Brain pericyte (primary cell): ENCODE results near the gene ERP27.

ENCODE experiments used
- DNase-seq: peaks from one replicate; pipeline ENCODE4 v3.0.0-alpha.2; 2012; ENCODE audit warnings: low read depth, low spot score

The ERP27 gene

DNA sequence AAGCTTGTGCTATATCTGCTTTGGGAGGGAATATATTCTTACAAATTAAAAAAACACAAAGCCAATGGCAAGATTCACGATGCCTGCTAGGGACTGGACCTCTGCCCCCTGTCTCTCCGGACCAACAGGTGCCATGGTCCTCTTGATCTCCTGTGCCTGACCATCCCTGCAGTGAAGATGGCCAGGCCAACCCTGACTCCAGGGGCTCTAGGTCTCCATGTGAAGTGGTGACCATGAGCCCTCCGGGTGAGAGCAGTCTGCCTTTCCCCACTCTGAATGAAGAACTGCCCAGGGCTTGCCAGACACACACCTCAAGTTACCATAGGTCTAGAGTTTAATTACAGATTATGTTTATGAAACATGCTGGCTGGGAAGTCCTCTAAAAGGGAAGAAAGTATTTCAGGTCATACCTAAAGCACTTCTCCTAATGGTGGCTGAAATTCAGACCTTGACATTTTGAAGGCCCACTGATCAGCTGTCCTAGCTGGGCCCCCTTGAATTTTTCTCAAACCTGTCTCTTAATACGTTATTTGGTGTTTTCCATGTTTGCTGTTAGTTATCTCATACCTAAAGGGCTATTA lies 21.7 kb upstream of the ERP27 start:
- no peak for DNase-seq

DNA sequence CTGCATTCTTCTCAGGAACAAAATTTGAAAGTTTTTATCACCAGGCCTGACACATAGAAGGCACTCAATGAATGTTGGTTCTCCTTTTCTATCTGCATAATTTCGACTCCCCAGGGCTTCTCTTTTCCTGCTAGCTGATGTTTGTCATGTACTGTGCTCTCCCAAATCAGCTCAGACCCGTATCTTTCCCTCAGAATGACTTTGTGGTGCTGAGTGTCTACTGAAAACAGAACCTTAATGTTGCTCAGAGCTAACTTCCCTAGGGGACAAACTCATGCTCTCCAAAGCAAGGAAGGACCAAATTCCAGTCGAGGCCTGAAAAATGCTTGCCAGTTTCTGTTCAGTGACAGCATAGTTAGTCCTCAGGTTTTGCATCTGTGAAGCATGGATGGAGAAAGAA lies 21.1 kb upstream of the ERP27 start:
- DNase-seq, result no peak

DNA sequence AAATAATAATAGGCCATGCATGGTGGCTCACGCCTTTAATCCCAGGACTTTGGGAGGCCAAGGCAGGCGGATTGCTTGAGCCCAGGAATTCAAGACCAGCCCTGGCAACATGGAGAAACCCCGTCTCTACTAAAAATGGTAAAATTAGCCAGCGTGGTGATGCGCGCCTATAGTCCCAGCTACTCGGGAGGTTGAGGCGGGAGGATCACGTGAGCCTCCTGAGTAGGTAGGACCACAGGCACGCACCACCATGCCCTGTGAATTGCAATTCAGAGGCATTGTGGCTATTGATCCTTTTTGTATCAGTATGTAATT lies 20.7 kb upstream of the ERP27 start:
- DNase-seq, result no peak

DNA sequence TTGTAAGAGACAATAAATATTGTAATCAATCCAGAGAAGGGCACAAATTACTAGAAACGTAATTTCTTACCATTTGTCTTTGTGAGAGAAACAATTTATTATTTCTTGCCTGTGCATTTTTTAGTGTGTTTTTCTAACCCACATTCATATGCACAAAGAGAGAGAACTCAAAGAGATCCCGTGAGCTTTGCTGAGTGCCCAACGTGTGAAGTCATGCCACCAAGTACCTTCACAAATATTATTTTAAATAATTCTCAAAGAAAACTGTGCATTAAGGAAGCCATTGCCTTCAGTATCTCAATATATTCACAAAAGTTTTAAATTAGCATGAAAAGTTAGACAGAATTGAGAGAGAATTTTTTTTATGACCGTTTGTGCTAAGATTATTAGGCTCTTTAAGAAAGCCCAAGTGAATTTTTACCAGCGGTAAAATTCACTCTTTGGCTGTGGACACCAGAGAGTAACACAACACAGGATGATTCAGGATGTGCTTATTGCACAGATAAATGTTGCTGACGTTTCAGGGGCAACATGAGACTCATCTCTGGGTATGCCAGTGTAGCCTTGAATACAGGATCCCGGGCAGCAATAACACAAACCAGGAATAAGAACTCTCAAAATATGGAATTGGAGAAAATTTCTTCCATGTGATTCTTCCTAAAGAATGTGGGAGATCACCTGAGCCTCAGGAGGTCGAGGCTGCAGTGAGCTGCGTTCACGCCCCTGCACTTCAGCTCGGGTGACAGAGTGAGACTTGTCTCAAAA lies 20.2 kb upstream of the ERP27 start:
- no peak for DNase-seq

DNA sequence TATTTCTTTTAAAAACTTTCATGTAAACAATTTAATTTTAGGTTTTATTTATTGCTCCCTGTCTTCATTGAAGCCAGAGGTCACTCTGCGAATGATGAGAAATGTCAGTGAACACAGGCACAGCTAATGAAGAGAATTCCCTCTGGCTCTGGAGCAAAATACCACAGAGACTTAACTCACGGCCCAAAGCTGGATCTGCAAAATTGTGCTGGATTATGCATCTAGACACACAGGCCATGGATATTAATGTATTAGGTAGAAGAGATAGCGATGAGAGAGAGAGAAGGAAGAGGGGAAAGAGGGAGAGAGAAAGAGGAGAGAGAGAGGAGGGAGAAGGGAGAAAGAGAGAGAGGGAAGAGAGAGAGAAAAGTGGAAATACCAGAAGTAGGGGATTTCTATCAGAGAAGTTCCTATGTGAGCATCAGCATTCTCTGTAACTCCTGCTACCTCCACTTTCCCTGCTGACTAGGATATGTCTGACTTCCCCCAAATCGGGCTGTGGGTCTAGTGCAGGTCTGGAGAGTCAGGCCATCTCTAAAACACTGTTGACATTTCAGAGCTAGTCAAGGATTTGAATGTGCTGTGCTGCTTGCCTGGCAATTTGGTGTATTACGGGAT lies 19.3 kb upstream of the ERP27 start:
- no peak for DNase-seq

DNA sequence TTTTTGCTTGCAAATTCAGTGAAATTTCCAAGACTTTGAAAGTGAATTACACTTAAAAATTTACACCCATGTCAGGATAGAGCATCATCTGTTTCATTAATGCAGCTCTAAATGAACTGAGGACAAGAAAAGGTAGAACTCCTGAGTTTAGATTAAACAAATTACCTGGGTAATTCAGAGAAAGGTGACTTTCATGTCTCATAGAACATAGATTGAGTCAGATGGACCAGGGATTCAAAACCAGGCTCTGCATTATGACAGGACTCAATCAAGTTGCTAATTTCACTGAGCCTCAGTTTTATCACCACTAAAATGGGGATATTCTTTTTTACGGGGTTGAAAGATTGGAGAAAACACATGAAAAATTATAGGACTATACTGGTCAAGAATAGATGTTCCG lies 18.6 kb upstream of the ERP27 start:
- no peak for DNase-seq

DNA sequence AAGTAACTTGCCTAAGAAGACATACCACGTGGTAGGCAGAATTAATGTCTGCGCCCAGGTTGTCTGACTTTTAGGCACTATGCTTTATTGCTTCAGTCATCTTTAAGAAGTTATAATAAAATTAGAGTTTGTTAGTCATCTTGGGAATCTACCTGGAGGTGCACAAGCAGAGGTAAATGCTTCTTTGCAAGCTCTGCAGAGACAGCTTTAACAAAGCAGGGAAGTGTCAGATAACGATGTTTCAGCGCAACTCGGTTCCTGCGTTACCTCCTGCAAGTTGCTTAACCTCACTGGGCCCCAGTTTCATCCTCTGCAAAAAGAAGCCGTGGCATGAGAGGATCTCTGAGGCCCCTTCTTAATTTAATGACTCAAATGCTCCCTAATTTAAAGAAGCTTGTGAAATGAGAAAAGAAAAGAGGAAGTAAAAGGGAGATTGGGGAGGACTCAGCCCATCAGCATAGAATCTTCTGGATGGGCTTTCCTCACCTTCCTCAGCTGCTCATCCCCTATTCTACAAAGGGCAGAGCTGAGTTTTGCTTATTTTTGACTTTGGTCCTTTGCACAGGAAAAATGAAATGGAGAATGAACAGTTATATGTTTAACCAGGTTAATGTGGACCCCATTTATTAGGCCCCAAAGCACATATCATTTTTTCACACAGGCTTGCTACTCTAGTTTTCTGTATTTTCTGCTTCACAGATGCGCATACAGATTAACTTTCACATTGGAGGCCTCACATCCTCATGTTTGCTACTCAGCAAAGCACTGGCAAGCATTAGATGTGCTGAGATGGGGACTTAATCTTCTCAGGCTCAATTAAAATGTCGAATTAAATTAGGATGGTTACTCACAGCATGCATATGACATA lies 17.9 kb upstream of the ERP27 start:
- DNase-seq, result no peak

DNA sequence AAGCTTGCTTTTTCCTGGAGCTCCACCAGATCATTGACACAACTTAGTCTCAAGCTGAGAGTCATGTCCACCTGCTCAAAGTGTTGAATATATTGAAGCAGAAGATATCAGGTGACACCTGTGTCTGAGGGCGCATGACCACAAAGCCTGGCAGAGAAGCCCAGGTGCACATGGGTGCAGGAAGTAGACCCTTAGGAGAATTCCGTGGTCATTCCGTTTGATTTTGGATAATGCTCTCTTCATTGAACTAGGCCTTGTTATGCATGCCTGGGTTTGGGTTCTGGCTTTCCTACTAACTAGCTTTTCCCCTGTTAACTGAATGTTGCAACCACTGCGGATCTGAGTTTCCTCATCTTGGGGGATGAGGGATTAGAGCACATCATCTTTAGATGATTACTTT lies 15.9 kb upstream of the ERP27 start:
- DNase-seq, result no peak

DNA sequence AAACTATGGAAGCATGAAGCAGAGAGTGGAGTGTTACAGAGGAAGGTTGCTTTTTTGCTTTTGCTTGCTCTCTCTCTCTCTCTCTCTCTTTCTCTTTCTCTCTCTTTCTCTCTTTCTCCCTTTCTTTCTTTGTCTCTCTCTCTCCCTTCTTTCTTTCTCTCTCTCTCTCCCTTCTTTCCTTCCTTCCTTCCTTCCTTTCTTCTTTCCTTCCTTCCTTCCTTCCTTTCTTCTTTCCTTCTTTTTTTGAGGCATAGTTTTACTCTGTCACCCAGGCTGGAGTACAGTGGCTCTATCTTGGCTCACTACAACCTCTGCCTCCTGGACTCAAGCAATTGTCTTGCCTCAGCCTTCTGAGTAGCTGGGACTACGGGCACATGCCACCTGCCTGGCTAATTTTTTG lies 15.4 kb upstream of the ERP27 start:
- DNase-seq, result no peak

DNA sequence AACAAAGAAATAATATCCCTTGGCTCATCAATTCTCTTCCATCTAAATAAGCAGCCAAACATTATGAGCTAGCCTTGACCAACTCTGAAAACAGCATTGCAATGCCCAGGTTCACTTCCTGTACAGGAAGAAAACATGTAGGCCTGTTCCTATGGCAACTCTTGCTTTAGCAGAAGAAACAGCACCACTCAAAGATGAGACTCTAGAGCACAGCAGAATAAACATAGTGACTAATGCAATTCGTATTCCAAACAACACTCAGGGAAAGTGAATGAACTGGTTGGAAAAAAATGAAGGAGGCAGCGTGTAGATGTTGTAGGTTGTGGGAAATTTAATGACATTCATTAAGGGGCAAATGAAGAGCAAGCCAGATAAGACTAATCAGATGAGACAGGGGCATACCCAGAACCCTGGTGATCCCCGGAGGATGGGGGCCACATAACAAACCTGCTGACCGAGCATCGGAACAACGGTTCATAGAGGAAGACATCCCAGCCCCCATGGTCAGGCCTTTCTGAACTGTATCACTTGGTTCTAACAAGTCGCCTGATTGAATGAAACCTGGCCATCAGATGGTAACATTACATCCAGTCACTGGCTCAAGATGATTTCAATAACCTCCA lies 14.1 kb upstream of the ERP27 start:
- DNase-seq, result peak; percentile 73

DNA sequence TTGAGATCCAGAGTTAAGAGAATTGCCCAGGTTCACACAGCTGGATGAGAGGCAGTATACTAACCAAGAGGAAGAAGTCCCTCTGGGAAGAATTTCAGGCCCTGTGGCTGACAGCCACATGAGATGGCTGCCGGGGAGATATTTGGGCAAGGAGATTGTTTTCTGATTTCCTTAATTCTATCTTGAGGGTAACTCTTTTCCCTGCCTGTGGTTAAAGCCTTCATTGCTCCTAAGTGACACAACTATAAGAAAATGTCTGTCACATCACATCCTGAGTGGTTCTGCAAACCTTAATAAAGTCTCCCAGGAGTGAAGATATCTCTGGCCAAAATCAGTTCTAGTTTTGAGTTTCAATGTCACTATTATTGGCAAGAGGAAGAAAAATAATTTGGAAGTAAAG lies 13.5 kb upstream of the ERP27 start:
- DNase-seq, result no peak

DNA sequence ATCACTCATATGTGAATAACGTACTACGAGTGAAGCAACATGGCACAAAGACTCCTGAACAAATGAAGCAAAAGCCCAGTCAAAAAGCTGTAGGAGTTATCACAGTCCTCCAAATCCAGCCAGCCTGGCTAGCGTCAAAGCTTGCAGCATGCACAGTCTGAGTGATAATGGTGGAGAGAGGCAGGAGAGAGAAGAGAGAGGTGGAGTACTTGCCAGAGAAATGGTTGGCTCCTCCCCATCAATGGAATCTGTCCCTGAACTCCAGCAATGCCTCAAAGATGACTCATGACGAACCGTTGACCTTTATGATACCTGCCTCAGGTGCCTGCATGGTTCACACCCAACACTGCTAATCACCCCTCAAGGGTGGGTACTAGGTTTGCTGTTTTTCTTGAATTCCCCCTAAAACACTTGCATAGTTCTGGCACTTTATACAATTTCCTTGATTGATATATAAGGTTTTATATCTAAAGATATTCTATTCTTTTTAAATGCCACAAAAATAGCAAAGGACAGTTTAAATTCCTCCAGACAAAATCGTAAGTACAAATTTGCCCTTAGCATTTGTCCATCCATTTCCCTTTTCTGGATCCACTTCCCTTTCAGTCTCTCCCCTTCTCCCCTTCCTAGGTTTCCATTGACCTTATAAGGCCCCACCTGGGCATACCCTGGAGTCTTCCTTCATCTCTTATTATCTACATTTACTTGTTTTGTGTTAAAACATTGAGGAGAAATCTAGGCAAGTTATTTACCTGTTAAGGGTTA lies 12.8 kb upstream of the ERP27 start:
- no peak for DNase-seq

DNA sequence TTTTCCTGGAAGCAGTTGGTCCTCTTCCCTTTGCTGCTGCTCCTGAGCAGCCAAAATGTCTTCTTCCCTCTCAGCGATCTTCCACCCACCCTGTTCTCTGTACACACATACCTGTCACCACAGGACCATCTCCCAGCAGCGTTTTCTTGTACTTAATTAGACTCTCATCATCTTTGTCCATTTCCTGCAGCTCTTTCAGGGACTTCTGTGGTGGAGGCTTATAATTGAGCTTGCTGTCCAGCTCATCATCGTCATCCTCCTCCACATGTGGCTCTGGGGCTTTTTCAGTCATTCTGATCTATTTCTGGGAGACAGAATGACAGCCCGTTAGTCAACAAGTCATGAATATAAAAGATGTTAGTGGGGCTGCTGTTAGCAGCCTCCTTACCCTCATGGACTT lies 12.1 kb upstream of the ERP27 start:
- no peak for DNase-seq

DNA sequence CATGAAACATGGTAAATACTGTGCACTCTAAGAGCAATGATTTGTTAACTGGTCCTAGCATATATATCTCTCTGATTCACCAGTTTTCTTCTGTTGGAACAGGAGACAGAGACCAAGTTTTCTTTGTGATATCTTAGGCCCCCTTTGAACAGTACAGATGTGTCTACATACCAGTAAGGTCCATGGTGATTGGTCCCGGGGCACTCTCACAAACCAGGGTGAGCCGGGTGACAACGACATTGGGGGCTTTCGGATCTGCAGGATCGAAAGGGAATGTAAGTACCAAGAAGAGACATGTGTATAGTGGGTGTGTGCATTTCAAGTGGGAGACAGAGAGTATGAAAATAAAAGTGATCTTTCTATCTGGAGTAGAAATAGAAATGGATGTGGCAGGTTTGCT lies 11.3 kb upstream of the ERP27 start:
- no peak for DNase-seq

DNA sequence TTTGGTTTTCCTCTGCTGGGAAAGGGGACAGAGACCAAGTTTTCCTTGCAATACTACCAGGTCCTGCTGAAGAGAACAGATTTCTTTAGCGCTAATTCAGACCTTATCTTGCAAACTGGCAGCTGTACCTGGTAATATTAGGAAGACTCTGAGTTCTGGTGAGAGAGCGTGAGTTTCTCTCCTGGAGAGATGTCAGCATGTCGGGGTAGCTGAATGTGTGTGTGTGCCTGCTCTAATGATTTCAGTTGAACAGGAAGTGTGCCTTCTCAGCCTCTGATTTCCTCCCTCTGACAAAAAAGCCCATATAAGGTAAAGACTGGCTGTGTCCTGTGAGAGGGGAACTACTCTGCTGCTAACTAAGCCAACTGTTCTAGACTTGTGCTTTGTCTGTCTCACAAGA lies 10.3 kb upstream of the ERP27 start:
- DNase-seq, result no peak

DNA sequence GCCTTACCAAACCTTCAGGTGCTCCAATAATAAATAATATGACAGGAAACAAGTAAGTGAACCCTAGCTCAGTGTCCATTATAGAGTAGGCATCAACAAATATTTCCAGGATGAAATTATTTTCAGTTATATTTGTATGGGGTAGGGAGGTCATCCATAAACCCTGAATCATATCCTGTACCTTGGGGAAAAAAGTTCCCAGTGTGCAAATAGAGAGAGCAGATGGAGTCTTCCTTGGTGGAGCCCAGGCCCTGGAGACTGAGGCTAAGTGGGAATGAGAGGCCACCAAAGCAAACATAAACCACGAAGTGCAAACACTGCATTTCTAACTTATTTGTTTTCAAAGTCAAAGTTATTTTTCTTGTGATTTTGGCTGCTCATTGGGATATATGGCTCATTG lies 8.5 kb upstream of the ERP27 start:
- no peak for DNase-seq

DNA sequence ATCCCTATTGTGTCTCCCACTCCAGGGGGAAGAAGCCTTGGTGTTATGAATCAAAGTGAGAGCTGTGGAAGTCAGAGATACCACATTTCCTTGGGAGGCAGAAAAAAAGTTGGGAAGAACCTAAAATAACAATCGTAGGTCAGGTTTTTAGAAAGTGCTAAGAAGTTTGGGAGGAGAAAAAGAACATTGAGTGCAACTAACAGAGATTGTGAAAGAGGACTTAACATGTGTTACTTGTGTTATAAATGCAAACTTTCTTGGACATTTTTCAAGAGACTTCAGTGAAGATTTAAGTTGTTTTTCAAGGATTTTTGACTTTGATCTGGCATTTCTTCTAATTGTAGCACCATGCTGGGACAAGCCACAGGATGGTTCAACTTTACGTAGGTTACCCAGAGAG lies 7.8 kb upstream of the ERP27 start:
- no peak for DNase-seq

DNA sequence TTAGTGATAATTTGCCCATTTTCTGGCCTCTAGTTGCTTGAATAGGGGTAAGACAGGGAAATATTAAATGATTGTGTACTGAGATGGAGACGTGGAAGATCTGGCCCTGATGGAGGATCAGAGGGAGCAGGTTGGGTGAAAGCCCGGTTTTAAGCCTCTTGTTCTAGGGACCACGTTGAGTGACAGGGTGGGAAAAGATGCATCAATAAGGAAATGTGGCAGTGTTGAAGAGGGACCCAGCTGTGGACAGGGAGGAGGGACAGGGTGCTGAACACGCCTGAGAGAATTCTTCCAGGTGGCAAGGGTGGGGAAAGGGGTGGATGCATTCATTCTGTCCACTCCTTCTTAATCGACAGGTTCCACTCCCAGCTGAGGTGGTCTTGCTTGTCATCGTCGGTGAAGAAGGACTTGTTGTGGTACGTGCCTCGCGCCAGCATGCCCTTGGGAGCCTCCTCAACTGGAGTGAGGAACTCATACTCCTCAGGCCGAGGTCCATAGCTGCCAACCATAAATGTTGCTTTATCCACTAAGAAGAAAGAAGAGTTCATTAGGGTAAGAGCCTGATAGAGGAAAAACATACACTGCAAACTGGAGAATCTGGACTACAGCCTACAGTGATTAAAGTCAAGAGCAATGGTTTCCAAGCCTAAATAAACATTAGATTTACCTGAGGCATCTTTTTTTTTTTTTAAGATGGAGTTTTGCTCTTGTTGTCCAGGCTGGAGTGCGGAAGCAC lies 4.0 kb upstream of the ERP27 start:
- no peak for DNase-seq

DNA sequence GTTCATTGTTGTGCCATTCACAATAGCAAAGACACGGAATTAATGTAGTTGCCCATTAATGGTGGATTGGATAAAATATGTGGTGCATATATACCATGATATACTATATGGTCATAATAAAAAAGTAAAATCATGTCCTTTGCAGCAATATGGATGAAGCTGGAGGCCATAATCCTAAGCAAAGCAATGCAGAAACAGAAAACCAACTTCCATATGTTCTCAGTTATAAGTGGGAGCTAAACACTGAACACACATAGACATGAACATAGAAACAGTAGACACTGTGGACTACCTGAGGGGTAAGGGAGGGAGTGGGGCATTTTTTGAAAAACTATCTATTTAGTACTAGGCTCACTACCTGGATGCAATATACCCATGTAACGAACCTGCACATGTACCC lies 3.0 kb upstream of the ERP27 start:
- DNase-seq, result no peak

DNA sequence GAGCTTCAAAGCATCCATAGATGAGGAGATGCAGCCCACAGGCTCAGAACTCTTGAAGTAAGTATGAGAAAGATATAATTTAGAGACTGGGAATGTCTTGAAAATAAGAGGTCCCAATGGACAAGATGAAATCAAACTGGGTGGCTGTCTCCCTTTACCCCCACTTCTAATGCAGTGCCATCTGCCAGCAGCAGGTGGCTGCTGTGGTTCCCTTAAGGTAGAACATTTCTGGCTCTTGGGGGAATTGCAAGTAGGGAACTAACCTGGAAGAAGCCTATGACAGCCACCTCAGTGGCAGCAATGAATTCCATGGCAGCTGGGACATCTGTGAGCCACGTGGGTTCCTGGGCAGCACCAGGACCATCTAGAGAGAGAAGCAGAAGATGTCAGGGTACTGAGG lies 648 bp downstream of the ERP27 start:
- DNase-seq, result no peak

DNA sequence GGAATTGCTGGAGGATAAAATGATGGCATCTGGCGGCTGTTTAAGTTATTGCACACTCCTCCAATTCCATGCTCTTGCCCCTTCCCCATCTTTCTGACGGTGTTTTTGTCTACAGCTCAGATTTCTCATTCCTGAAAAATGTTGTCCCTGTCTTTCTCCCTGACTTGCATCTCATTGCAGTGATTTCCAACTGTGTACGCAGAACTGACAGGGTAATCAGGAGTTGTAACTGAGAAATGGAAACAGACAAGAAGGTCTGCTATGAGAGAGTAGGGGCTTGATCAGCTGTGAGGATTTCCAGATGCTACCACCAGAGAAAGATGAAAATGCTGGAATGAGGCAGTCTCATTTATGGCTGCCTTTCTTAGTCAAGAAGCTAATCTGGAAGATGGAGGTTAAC lies 1.3 kb downstream of the ERP27 start:
- no peak for DNase-seq
